ENCODE data around the gene AMPD3.

AMPD3 gene

DNA sequence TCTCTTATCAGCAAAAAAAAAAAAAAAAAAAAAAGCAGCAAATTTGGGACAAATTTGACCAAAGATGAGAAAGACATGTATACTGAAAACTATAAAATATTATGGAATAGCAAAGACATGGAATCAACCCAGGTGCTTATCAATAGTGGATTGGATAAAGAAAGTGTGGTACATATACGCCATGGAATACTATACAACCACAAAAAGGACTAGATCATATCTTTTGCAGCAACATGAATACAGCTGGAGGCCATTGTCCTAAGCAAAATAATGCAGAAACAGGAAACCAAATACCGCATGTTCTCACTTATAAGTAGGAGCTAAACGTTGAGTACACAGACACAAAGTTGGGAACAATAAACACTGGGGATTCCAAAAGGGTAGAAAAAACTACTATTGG, 87.7 kb downstream of the AMPD3 start:
- H3F3A ChIP-seq (ENCODE audit: insufficient read depth, low read length), result no peaks in the 10 kb centered on the region
- H3K79me2 ChIP-seq (ENCODE audit: low read length), result 0 out of 2 replicates have a peak, but pooled peaks cover 6% of the 10 kb centered on the region
- no peaks in the 10 kb centered on the region for H3K36me3 ChIP-seq (replicated peaks; ENCODE audit: insufficient read depth, low read length)
- TF ChIP-seq, protein P1, sequence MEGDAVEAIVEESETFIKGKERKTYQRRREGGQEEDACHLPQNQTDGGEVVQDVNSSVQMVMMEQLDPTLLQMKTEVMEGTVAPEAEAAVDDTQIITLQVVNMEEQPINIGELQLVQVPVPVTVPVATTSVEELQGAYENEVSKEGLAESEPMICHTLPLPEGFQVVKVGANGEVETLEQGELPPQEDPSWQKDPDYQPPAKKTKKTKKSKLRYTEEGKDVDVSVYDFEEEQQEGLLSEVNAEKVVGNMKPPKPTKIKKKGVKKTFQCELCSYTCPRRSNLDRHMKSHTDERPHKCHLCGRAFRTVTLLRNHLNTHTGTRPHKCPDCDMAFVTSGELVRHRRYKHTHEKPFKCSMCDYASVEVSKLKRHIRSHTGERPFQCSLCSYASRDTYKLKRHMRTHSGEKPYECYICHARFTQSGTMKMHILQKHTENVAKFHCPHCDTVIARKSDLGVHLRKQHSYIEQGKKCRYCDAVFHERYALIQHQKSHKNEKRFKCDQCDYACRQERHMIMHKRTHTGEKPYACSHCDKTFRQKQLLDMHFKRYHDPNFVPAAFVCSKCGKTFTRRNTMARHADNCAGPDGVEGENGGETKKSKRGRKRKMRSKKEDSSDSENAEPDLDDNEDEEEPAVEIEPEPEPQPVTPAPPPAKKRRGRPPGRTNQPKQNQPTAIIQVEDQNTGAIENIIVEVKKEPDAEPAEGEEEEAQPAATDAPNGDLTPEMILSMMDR (IDR thresholded peaks at IDR 0.05; ENCODE audit: low read length), result no peak
- no peak for TF ChIP-seq EZH2phosphoT487 (IDR thresholded peaks at IDR 0.05; ENCODE audit: low read length)
- no peak overlapping the region for H3K9ac ChIP-seq (ENCODE audit: low read length)
- no peak overlapping the region for H2AFZ ChIP-seq (ENCODE audit: low read length)
- H3K4me2 ChIP-seq (ENCODE audit: low read depth, low read length), result no peak overlapping the region
- no peak overlapping the region for H3K4me3 ChIP-seq (ENCODE audit: low read length)
- H3K27ac ChIP-seq (ENCODE audit: low read length), result no peak overlapping the region
- H4K20me1 ChIP-seq (ENCODE audit: insufficient read depth, low read length), result no peaks in the 10 kb centered on the region
- no peaks in the 10 kb centered on the region for H3K9me3 ChIP-seq (replicated peaks; ENCODE audit: insufficient read depth, low read length)
- H3K9me2 ChIP-seq (replicated peaks; ENCODE audit: insufficient read depth, low read length), result no peaks in the 10 kb centered on the region
- peaks cover 10% of the 10 kb centered on the region for H3K4me1 ChIP-seq (ENCODE audit: low read length)
- DNase-seq, result no peak
- no peaks in the 10 kb centered on the region for H3K27me3 ChIP-seq (replicated peaks; ENCODE audit: insufficient read depth, low read length)

DNA sequence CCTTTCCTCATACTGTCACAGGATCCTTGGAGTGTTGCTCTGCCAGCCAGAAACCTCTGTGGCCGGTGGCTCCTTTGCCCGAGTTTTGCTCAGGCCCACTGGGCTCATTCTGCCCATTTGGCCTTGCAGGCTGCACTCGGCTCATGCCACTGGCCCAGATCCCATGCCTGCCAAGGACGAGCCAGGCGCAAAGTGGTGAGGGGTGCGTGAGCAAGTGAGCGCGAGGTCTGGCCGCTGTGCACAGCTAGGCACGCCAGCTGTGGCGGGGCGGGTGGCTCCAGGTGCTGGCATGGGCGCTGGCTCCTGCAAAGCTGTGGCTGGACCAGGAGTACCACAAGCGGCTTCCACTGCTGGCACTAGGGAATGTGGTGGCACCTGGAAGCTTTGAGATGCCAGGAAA, 88.7 kb downstream of the AMPD3 start:
- no peaks in the 10 kb centered on the region for H3K9me2 ChIP-seq (replicated peaks; ENCODE audit: insufficient read depth, low read length)
- H3K4me1 ChIP-seq (ENCODE audit: low read length), result peaks cover 10% of the 10 kb centered on the region
- no peak overlapping the region for H3K4me2 ChIP-seq (ENCODE audit: low read depth, low read length)
- DNase-seq, result no peak
- no peaks in the 10 kb centered on the region for H3K27me3 ChIP-seq (replicated peaks; ENCODE audit: insufficient read depth, low read length)
- TF ChIP-seq, protein P1 (IDR thresholded peaks at IDR 0.05; ENCODE audit: low read length), result no peak
- TF ChIP-seq EZH2 (optimal IDR thresholded peaks at IDR 0.05; ENCODE audit: low read depth, low read length), result no peak
- no peak for TF ChIP-seq EZH2phosphoT487 (IDR thresholded peaks at IDR 0.05; ENCODE audit: low read length)
- H3K4me3 ChIP-seq (ENCODE audit: low read length), result no peak overlapping the region
- H3K9me3 ChIP-seq (replicated peaks; ENCODE audit: insufficient read depth, low read length), result no peaks in the 10 kb centered on the region
- H3K27ac ChIP-seq (ENCODE audit: low read length), result no peak overlapping the region
- H3K9ac ChIP-seq (ENCODE audit: low read length), result no peak overlapping the region
- H4K20me1 ChIP-seq (ENCODE audit: insufficient read depth, low read length), result no peaks in the 10 kb centered on the region
- no peak overlapping the region for H2AFZ ChIP-seq (ENCODE audit: low read length)
- no peaks in the 10 kb centered on the region for H3K36me3 ChIP-seq (replicated peaks; ENCODE audit: insufficient read depth, low read length)
- H3F3A ChIP-seq (ENCODE audit: insufficient read depth, low read length), result no peaks in the 10 kb centered on the region
- H3K79me2 ChIP-seq (ENCODE audit: low read length), result 0 out of 2 replicates have a peak, but pooled peaks cover 6% of the 10 kb centered on the region

DNA sequence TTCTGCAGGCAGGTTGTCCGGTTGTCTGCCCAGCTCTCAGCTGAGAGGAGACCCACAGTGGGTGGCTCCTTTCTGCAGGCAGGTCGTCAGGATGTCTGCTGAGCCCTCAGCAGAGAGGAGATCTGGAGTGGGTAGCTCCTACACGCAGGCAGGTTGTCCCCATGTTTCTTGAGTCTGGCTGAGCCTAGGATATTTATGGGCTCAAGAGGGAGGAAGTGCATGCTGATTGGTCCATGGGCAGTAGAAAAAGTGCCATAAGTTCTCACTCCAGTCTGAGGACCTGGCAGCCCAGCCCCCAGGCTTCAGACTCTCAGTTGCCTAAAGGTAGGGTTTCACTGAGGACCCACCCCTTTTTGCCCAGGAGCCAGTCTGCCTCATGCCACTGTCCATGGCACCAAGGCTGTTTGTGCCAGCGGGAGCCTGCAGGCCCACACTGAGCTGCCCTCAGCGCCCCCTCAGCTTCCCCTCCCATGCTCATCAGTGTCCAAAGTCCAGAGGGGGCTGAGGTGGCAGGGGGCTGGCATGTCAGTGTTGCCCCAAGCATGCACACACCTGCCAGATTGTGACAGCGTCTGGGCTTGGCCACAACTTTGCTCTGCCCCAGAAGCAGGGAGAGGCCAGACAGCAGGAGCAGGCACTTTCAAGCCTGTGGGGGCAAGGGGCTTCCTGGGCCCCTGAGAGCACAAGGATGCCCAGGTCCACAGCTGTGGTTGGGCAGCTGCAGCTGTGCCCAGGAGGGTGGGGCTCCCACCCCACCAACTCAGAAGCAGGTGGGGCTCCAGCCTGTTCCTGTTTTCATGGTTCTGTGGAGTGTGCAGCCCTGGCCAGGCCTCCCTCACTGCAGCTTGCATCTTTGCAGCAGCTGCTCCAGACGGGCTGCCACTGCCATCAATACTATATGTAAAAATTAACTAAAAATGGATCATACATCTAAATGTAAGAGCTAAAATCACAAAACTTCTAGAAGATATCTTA, 89.7 kb downstream of the AMPD3 start:
- no peak for DNase-seq
- H3K4me1 ChIP-seq (ENCODE audit: low read length), result peaks cover 8% of the 10 kb centered on the region
- H3K9ac ChIP-seq (ENCODE audit: low read length), result no peak overlapping the region
- no peak overlapping the region for H2AFZ ChIP-seq (ENCODE audit: low read length)
- no peaks in the 10 kb centered on the region for H3K36me3 ChIP-seq (replicated peaks; ENCODE audit: insufficient read depth, low read length)
- no peak overlapping the region for H3K27ac ChIP-seq (ENCODE audit: low read length)
- H3K9me3 ChIP-seq (replicated peaks; ENCODE audit: insufficient read depth, low read length), result no peaks in the 10 kb centered on the region
- H3K4me3 ChIP-seq (ENCODE audit: low read length), result no peak overlapping the region
- H3K9me2 ChIP-seq (replicated peaks; ENCODE audit: insufficient read depth, low read length), result no peaks in the 10 kb centered on the region
- H3F3A ChIP-seq (ENCODE audit: insufficient read depth, low read length), result no peaks in the 10 kb centered on the region
- H4K20me1 ChIP-seq (ENCODE audit: insufficient read depth, low read length), result no peaks in the 10 kb centered on the region
- H3K27me3 ChIP-seq (replicated peaks; ENCODE audit: insufficient read depth, low read length), result no peaks in the 10 kb centered on the region
- 0 out of 2 replicates have a peak, but pooled peaks cover 4% of the 10 kb centered on the region for H3K79me2 ChIP-seq (ENCODE audit: low read length)
- TF ChIP-seq, protein P1 (IDR thresholded peaks at IDR 0.05; ENCODE audit: low read length), result no peak
- TF ChIP-seq EZH2phosphoT487 (IDR thresholded peaks at IDR 0.05; ENCODE audit: low read length), result no peak
- TF ChIP-seq EZH2 (optimal IDR thresholded peaks at IDR 0.05; ENCODE audit: low read depth, low read length), result no peak
- no peak overlapping the region for H3K4me2 ChIP-seq (ENCODE audit: low read depth, low read length)

All from MM.1S (cell line).